B cell (primary cell): ENCODE data around the gene TFF1. TPM values are rescaled to one million over a fixed set of nuclear protein-coding genes. Genes with fewer than 3 reads are reported as not detected.

Experiments
- ATAC-seq: fragments of 200-7000 bp; cut with Tn5 transposase; one replicate; pipeline ENCODE4 v1.10.0; 2021; ENCODE audit warnings: low read depth, mild to moderate bottlenecking, moderate number of reproducible peaks, moderate library complexity
- CTCF ChIA-PET: fragments of 350-600 bp; sonication (Branson Sonifier 250); formaldehyde crosslinking; loops from one replicate; lab custom pipeline; 2021; ENCODE audit warnings: antibody characterized with exemption, inconsistent platforms; lab: Charles Lee
- POLR2A ChIA-PET: fragments of 350-600 bp; sonication (Branson Sonifier 250); formaldehyde crosslinking; loops from one replicate; lab custom pipeline; 2021; ENCODE audit warnings: antibody characterized with exemption; lab: Charles Lee
- DNase-seq: peaks from one replicate; pipeline ENCODE4 v3.0.0; 2013
- H2AFZ ChIP-seq: 2 replicates; pipeline ENCODE4 v1.6.1; 2012; ENCODE audit warnings: mild to moderate bottlenecking, low read depth, low read length; ENCODE audit not compliant: insufficient read depth, poor library complexity, severe bottlenecking
- H3K27ac ChIP-seq, 2 donors: 1 replicate in 1 of 2; 2 replicates in 1 of 2; pipeline ENCODE4 v1.5.1; 2012 to 2013; ENCODE audit warnings: low read length in 2 of 2, mild to moderate bottlenecking in 2 of 2, moderate library complexity in 1 of 2
- H3K27me3 ChIP-seq, 4 experiments: fragments of 200-600 bp in 1 of 4; sonication (generic) in 1 of 4; replicated peaks in 1 of 4; 1 replicate in 2 of 4; 2 replicates in 2 of 4; pipeline versions ENCODE4 v1.6.1 to v1.7.0; 2013 to 2016; ENCODE audit warnings: low read length in 3 of 4, mild to moderate bottlenecking in 2 of 4, mixed read lengths in 1 of 4, moderate library complexity in 1 of 4; ENCODE audit not compliant: insufficient read depth in 4 of 4, control insufficient read depth in 3 of 4; ENCODE audit errors: control extremely low read depth in 1 of 4
- H3K36me3 ChIP-seq, 2 experiments: replicated peaks in 1 of 2; 1 replicate in 1 of 2; 2 replicates in 1 of 2; pipeline versions ENCODE4 v1.6.1 to v1.7.1; 2013; ENCODE audit warnings: low read length in 1 of 2; ENCODE audit not compliant: insufficient read depth in 2 of 2, control insufficient read depth in 1 of 2; ENCODE audit errors: control extremely low read depth in 1 of 2, extremely low read depth in 1 of 2
- H3K4me1 ChIP-seq, 2 donors: fragments of 200-600 bp in 1 of 2; sonication (generic) in 1 of 2; 1 replicate in 1 of 2; 2 replicates in 1 of 2; pipeline versions ENCODE4 v1.5.1 to v1.6.1; 2013 to 2017; ENCODE audit warnings: low read length in 2 of 2; ENCODE audit not compliant: control insufficient read depth in 2 of 2, insufficient read depth in 2 of 2
- H3K4me2 ChIP-seq: replicated peaks from 2 replicates; pipeline ENCODE3; 2012; ENCODE audit warnings: mild to moderate bottlenecking, low read depth, low read length; ENCODE audit not compliant: poor library complexity, severe bottlenecking
- H3K4me3 ChIP-seq, 5 experiments: fragments of 200-600 bp in 1 of 5; sonication (generic) in 1 of 5; 1 replicate in 3 of 5; 2 replicates in 2 of 5; pipeline versions ENCODE4 v1.5.1 to v1.7.0; 2011 to 2016; ENCODE audit warnings: low read length in 4 of 5, mild to moderate bottlenecking in 4 of 5, low read depth in 2 of 5, control low read depth in 1 of 5, moderate library complexity in 1 of 5; ENCODE audit not compliant: insufficient read depth in 1 of 5; ENCODE audit errors: control extremely low read depth in 1 of 5, extremely low read depth in 1 of 5
- H3K79me2 ChIP-seq: fragments of 200-600 bp; sonication (generic); one replicate; pipeline ENCODE4 v1.6.0; 2016; ENCODE audit warnings: low read length; ENCODE audit not compliant: control insufficient read depth, insufficient read depth
- H3K9ac ChIP-seq: fragments of 200-600 bp; sonication (generic); 2 replicates; pipeline ENCODE4 v1.6.1; 2017; ENCODE audit warnings: mild to moderate bottlenecking, low read length, moderate library complexity
- H3K9me3 ChIP-seq, 3 donors: one replicate each; pipeline versions ENCODE4 v1.6.1 to v1.7.1; 2013; ENCODE audit warnings: low read length in 2 of 3; ENCODE audit not compliant: control insufficient read depth in 2 of 3, insufficient read depth in 1 of 3; ENCODE audit errors: control extremely low read depth in 1 of 3
- H4K20me1 ChIP-seq: 2 replicates; pipeline ENCODE4 v1.6.0; 2012; ENCODE audit warnings: mild to moderate bottlenecking, low read length; ENCODE audit not compliant: insufficient read depth, control insufficient read depth, poor library complexity, severe bottlenecking
- H3K27ac Mint-ChIP-seq: one replicate; pipeline ENCODE4 v1.8.0; 2021; ENCODE audit warnings: mixed read lengths
- H3K27me3 Mint-ChIP-seq: one replicate; pipeline ENCODE4 v1.8.0; 2021; ENCODE audit warnings: mixed read lengths
- H3K4me1 Mint-ChIP-seq: one replicate; pipeline ENCODE4 v1.8.0; 2021; ENCODE audit warnings: mixed read lengths
- H3K4me3 Mint-ChIP-seq: one replicate; pipeline ENCODE4 v1.8.0; 2021; ENCODE audit warnings: mixed read lengths
- H3K9me3 Mint-ChIP-seq: one replicate; pipeline ENCODE4 v1.8.0; 2022; ENCODE audit warnings: mixed read lengths; ENCODE audit not compliant: insufficient read depth
- EZH2 ChIP-seq: IDR thresholded peaks from 2 replicates; pipeline ENCODE4 v1.6.1; 2012; ENCODE audit warnings: borderline replicate concordance, low read depth, mild to moderate bottlenecking, moderate library complexity, low read length; ENCODE audit not compliant: insufficient read depth, poor library complexity, severe bottlenecking
- WGBS: methylation state at CpG from one replicate; pipeline ENCODE4 v1.1.5; 2013; ENCODE audit warnings: missing lambda C conversion rate; ENCODE audit not compliant: insufficient coverage; 5-methylcytosine and 5-hydroxymethylcytosine counted together
- intact Hi-C: fragments of 100-400 bp; cut with micrococcal nuclease; formaldehyde crosslinking; loops from one replicate; pipeline ENCODE4 v1.10.0; 2022
- polyA plus RNA-seq: library from polyadenylated mRNA; depleted of rRNA; stranded (reverse); fragments of >200 nt; gene quantifications from 2 replicates; pipeline ENCODE4 v1.2.3, GENCODE V29; 2012
- total RNA-seq, 2 donors: library from RNA; stranded (reverse); fragments of 120-200 nt in 1 of 2; gene quantifications; 1 replicate in 1 of 2; 2 replicates in 1 of 2; pipeline versions ENCODE4 v1.2.3 to v1.2.4, GENCODE V29; 2013 to 2022
- TF ChIP-seq, protein P1 (sequence below): fragments of 200-600 bp; IDR thresholded peaks from one replicate; pipeline ENCODE4 v1.8.0; 2022; ENCODE audit warnings: antibody characterized with exemption, mild to moderate bottlenecking

The TFF1 gene
- total and polyA plus RNA-seq, 2 donors (not counting 1 experiment from before 2014, with no cell fraction given) = not detected

DNA sequence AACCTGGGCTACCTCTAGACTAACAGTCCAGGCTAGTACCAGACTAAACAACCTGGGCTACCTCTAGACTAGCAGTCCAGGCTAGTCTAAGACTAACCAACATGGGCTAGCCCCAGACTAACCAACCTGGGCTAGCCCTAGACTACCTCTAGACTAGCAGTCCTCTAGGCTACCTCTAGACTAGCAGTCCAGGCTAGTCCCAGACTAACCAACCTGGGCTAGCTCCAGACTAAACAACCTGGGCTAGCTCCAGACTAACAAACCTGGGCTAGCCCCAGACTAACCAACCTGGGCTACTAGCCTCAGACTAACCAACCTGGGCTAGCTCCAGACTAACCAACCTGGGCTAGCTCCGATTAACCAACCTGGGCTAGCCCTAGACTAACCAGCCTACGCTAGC lies 17.6 kb downstream of the TFF1 start:
- Mint-ChIP-seq H3K27me3 (peaks cover 15% of the 10 kb centered on the region), H3K27ac (no peak overlapping the region), H3K4me3 (no peak overlapping the region), H3K4me1 (no peaks in the 10 kb centered on the region), H3K9me3 (no peaks in the 10 kb centered on the region)
- POLR2A ChIA-PET = no interaction called here
- Histone ChIP-seq H2AFZ (no peak overlapping the region), H3K4me1 (no peaks in the 10 kb centered on the region), H3K4me3 (no peak overlapping the region), H3K9me3 (peaks cover 0 to 2% (median 0%) of the 10 kb centered on the region in 3 donors), H3K4me2 (no peak overlapping the region), H3K79me2 (no peaks in the 10 kb centered on the region), H3K27ac (no peak overlapping the region), H3K9ac (no peak overlapping the region), H3K27me3 (peaks cover 0 to 8% (median 1%) of the 10 kb centered on the region in 4 experiments), H3K36me3 (no peaks in the 10 kb centered on the region), H4K20me1 (no peaks in the 10 kb centered on the region)
- intact Hi-C loops = no loop called here
- TF ChIP-seq, protein P1, sequence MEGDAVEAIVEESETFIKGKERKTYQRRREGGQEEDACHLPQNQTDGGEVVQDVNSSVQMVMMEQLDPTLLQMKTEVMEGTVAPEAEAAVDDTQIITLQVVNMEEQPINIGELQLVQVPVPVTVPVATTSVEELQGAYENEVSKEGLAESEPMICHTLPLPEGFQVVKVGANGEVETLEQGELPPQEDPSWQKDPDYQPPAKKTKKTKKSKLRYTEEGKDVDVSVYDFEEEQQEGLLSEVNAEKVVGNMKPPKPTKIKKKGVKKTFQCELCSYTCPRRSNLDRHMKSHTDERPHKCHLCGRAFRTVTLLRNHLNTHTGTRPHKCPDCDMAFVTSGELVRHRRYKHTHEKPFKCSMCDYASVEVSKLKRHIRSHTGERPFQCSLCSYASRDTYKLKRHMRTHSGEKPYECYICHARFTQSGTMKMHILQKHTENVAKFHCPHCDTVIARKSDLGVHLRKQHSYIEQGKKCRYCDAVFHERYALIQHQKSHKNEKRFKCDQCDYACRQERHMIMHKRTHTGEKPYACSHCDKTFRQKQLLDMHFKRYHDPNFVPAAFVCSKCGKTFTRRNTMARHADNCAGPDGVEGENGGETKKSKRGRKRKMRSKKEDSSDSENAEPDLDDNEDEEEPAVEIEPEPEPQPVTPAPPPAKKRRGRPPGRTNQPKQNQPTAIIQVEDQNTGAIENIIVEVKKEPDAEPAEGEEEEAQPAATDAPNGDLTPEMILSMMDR = no peak
- no peak for TF ChIP-seq EZH2
- DNase-seq (no peak), ATAC-seq (no peak)
- 95% methylated on average over 2 of the region's 2 CpGs for WGBS
- CTCF ChIA-PET = interaction anchor here (1.2 kb wide), 1 partner anchor 11 kb away, joined by 4 read pairs; no protein-coding TSS in a partner anchor

DNA sequence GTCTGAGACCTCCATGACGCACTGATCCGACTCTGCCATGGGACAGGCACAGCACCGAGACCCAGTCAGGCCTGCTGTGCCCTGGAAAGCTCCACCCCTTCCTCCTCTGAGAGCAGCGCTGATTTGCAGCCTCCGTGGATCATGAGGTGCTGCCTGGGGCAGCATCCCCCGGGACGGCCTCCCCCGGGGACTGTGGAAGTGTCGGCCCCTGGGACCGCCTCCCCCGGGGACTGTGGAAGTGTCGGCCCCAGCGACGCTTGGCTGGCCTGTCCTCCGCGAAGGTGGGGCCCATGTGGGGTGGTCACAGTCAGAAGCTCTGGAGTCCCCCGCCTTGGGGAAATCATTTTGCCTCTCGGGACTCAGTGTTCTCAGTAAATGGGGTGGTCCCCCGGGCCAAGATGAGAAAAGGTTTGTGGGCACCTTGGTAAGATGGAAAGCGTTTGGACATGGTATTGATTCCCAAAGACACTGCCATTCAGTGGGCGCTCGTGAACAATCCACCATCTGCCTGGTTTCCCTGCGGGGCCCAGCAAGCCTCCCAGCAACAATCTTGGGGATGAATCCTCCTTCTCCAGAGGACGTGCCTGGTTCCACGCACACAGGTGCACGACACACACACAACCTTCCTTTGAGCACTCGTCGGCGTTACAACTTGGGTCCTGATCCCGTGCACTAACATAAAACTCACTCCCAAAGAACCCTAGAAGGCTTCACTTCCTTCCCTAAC lies 18.6 kb downstream of the TFF1 start:
- no peaks in the 10 kb centered on the region for H3K4me1 Mint-ChIP-seq
- ATAC-seq (no peak), DNase-seq (no peak)
- H3K27ac ChIP-seq = no peak overlapping the region
- H3K4me3 Mint-ChIP-seq = no peak overlapping the region
- H3K4me2 ChIP-seq = no peak overlapping the region
- TF ChIP-seq, protein P1 = no peak
- TF ChIP-seq EZH2 = no peak
- CTCF ChIA-PET = no interaction called here
- no peak overlapping the region for H3K9ac ChIP-seq
- no peak overlapping the region for H3K4me3 ChIP-seq
- POLR2A ChIA-PET = no interaction called here
- intact Hi-C loops = no loop called here
- H3K27me3 Mint-ChIP-seq = peaks cover 5% of the 10 kb centered on the region
- no peaks in the 10 kb centered on the region for H3K36me3 ChIP-seq
- 88% methylated on average over 30 of the region's 30 CpGs for WGBS
- H3K4me1 ChIP-seq = no peaks in the 10 kb centered on the region
- no peak overlapping the region for H2AFZ ChIP-seq
- peaks cover 0 to 7% (median 1%) of the 10 kb centered on the region in 4 experiments for H3K27me3 ChIP-seq
- peaks cover 0 to 2% (median 0%) of the 10 kb centered on the region in 3 donors for H3K9me3 ChIP-seq
- H3K9me3 Mint-ChIP-seq = no peaks in the 10 kb centered on the region
- no peaks in the 10 kb centered on the region for H4K20me1 ChIP-seq
- no peaks in the 10 kb centered on the region for H3K79me2 ChIP-seq
- no peak overlapping the region for H3K27ac Mint-ChIP-seq
